ENCODE results near the gene ENDOD1. TPM values are rescaled to one million over a fixed set of nuclear protein-coding genes. Genes with fewer than 3 reads are reported as not detected.

ENDOD1 gene
- total and polyA plus RNA-seq, 2 experiments from 2014 or later = 0.76 to 4.0 TPM

DNA sequence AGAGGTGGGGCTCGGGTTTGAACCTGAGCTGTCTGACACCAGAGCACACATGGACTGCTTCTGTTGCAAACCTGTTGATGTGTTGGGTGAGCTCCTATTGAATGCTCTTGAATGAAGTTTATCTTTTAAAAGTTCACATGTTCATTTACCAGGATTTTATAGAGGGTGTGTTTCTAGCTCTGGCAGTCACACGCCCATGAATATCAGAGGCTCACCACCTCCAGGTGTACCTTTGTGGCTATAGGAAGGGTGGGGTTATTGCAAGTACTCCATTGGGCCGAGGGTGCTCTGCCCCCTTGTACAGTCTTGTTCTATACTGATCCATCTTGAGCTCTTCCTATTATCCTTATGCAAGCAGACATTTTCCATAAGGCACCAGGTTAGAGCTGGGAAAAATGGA is 9.2 kb downstream of the ENDOD1 start (continued):
- TF ChIP-seq, protein P1, sequence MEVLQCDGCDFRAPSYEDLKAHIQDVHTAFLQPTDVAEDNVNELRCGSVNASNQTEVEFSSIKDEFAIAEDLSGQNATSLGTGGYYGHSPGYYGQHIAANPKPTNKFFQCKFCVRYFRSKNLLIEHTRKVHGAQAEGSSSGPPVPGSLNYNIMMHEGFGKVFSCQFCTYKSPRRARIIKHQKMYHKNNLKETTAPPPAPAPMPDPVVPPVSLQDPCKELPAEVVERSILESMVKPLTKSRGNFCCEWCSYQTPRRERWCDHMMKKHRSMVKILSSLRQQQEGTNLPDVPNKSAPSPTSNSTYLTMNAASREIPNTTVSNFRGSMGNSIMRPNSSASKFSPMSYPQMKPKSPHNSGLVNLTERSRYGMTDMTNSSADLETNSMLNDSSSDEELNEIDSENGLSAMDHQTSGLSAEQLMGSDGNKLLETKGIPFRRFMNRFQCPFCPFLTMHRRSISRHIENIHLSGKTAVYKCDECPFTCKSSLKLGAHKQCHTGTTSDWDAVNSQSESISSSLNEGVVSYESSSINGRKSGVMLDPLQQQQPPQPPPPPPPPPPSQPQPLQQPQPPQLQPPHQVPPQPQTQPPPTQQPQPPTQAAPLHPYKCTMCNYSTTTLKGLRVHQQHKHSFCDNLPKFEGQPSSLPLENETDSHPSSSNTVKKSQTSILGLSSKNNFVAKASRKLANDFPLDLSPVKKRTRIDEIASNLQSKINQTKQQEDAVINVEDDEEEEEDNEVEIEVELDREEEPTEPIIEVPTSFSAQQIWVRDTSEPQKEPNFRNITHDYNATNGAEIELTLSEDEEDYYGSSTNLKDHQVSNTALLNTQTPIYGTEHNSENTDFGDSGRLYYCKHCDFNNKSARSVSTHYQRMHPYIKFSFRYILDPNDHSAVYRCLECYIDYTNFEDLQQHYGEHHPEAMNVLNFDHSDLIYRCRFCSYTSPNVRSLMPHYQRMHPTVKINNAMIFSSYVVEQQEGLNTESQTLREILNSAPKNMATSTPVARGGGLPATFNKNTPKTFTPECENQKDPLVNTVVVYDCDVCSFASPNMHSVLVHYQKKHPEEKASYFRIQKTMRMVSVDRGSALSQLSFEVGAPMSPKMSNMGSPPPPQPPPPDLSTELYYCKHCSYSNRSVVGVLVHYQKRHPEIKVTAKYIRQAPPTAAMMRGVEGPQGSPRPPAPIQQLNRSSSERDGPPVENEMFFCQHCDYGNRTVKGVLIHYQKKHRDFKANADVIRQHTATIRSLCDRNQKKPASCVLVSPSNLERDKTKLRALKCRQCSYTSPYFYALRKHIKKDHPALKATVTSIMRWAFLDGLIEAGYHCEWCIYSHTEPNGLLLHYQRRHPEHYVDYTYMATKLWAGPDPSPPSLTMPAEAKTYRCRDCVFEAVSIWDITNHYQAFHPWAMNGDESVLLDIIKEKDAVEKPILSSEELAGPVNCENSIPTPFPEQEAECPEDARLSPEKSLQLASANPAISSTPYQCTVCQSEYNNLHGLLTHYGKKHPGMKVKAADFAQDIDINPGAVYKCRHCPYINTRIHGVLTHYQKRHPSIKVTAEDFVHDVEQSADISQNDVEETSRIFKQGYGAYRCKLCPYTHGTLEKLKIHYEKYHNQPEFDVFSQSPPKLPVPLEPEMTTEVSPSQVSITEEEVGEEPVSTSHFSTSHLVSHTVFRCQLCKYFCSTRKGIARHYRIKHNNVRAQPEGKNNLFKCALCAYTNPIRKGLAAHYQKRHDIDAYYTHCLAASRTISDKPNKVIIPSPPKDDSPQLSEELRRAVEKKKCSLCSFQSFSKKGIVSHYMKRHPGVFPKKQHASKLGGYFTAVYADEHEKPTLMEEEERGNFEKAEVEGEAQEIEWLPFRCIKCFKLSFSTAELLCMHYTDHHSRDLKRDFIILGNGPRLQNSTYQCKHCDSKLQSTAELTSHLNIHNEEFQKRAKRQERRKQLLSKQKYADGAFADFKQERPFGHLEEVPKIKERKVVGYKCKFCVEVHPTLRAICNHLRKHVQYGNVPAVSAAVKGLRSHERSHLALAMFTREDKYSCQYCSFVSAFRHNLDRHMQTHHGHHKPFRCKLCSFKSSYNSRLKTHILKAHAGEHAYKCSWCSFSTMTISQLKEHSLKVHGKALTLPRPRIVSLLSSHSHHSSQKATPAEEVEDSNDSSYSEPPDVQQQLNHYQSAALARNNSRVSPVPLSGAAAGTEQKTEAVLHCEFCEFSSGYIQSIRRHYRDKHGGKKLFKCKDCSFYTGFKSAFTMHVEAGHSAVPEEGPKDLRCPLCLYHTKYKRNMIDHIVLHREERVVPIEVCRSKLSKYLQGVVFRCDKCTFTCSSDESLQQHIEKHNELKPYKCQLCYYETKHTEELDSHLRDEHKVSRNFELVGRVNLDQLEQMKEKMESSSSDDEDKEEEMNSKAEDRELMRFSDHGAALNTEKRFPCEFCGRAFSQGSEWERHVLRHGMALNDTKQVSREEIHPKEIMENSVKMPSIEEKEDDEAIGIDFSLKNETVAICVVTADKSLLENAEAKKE (CRISPR knock-in tag; IDR thresholded peaks at IDR 0.05) = no peak
- no peak for TF ChIP-seq EZH2 (IDR thresholded peaks at IDR 0.05; ENCODE audit: low read depth, unreplicated experiment)
- no peak for TF ChIP-seq STAT1 (IDR thresholded peaks at IDR 0.05; ENCODE audit: unreplicated experiment)
- no peak for TF ChIP-seq EZH2phosphoT487 (IDR thresholded peaks at IDR 0.05; ENCODE audit: unreplicated experiment)
- TF ChIP-seq ZNF331 (CRISPR knock-in tag; IDR thresholded peaks at IDR 0.05; ENCODE audit: low read depth) = no peak
- no peak for TF ChIP-seq JUNB (IDR thresholded peaks at IDR 0.05; ENCODE audit: unreplicated experiment)
- no peak for TF ChIP-seq NANOG (IDR thresholded peaks at IDR 0.05; ENCODE audit: borderline replicate concordance)

DNA sequence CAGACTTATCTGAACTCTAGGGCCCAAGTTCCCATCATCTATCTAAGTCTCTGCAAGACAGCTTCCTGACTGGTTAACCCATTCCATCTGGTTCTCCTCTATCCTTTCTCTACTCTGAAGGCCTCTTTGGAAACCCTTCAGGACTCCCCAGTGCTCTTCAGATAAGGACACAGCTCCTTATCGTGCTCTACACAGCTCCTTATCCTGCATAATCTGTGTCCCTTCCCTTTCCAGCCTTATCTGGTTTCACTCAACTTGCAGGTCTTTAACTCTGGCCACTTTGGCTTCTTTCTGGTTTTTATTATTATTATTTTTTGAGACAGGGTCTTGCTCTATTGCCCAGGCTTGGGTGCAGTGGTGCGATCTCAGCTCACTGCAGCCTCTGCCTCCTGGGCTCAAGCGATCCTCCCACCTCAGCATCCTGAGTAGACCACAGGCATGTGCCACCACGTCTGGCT is 10.6 kb downstream of the ENDOD1 start:
- Mint-ChIP-seq H3K27ac (no peak overlapping the region), H3K4me3 (no peak overlapping the region), H3K36me3 (ENCODE audit: low read depth) (no peaks in the 10 kb centered on the region), H3K27me3 (ENCODE audit: insufficient read depth, low read depth, poor library complexity) (peaks cover 7% of the 10 kb centered on the region), H3K9me3 (no peaks in the 10 kb centered on the region), H3K4me1 (no peaks in the 10 kb centered on the region; the same call in 2 of the 3 replicates)
- Histone ChIP-seq H3K27ac (ENCODE audit: low read depth) (no peak overlapping the region), H3K79me2 (replicated peaks; ENCODE audit: insufficient read depth) (no peaks in the 10 kb centered on the region), H3K9me2 (ENCODE audit: insufficient read depth) (no peaks in the 10 kb centered on the region), H3K4me2 (no peak overlapping the region), H3K36me3 (ENCODE audit: insufficient read depth) (no peaks in the 10 kb centered on the region), H3F3A (replicated peaks; ENCODE audit: low read depth) (no peaks in the 10 kb centered on the region), H3K27me3 (ENCODE audit: insufficient read depth) (no peaks in the 10 kb centered on the region), H3K4me1 (ENCODE audit: insufficient read depth) (no peaks in the 10 kb centered on the region), H4K20me1 (replicated peaks; ENCODE audit: insufficient read depth) (no peaks in the 10 kb centered on the region), H3K4me3 (no peak overlapping the region), H2AFZ (no peak overlapping the region)
- ATAC-seq = no peak
- no peak for DNase-seq (ENCODE audit: low spot score)
- TF ChIP-seq CREB1 (CRISPR knock-in tag; IDR thresholded peaks at IDR 0.05; ENCODE audit: low read depth) (no peak), EZH2 (IDR thresholded peaks at IDR 0.05; ENCODE audit: low read depth, unreplicated experiment) (no peak), ZNF331 (CRISPR knock-in tag; IDR thresholded peaks at IDR 0.05; ENCODE audit: low read depth) (no peak), NANOG (IDR thresholded peaks at IDR 0.05; ENCODE audit: borderline replicate concordance) (no peak), ZNF114 (CRISPR knock-in tag; IDR thresholded peaks at IDR 0.05) (no peak), POLR2AphosphoS5 (IDR thresholded peaks at IDR 0.05; ENCODE audit: low read depth) (no peak), STAT1 (IDR thresholded peaks at IDR 0.05; ENCODE audit: unreplicated experiment) (no peak), JUNB (IDR thresholded peaks at IDR 0.05; ENCODE audit: unreplicated experiment) (no peak)
- TF ChIP-seq, protein P2, sequence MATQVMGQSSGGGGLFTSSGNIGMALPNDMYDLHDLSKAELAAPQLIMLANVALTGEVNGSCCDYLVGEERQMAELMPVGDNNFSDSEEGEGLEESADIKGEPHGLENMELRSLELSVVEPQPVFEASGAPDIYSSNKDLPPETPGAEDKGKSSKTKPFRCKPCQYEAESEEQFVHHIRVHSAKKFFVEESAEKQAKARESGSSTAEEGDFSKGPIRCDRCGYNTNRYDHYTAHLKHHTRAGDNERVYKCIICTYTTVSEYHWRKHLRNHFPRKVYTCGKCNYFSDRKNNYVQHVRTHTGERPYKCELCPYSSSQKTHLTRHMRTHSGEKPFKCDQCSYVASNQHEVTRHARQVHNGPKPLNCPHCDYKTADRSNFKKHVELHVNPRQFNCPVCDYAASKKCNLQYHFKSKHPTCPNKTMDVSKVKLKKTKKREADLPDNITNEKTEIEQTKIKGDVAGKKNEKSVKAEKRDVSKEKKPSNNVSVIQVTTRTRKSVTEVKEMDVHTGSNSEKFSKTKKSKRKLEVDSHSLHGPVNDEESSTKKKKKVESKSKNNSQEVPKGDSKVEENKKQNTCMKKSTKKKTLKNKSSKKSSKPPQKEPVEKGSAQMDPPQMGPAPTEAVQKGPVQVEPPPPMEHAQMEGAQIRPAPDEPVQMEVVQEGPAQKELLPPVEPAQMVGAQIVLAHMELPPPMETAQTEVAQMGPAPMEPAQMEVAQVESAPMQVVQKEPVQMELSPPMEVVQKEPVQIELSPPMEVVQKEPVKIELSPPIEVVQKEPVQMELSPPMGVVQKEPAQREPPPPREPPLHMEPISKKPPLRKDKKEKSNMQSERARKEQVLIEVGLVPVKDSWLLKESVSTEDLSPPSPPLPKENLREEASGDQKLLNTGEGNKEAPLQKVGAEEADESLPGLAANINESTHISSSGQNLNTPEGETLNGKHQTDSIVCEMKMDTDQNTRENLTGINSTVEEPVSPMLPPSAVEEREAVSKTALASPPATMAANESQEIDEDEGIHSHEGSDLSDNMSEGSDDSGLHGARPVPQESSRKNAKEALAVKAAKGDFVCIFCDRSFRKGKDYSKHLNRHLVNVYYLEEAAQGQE (IDR thresholded peaks at IDR 0.05; ENCODE audit: unreplicated experiment) = no peak
- TF ChIP-seq, protein P3, sequence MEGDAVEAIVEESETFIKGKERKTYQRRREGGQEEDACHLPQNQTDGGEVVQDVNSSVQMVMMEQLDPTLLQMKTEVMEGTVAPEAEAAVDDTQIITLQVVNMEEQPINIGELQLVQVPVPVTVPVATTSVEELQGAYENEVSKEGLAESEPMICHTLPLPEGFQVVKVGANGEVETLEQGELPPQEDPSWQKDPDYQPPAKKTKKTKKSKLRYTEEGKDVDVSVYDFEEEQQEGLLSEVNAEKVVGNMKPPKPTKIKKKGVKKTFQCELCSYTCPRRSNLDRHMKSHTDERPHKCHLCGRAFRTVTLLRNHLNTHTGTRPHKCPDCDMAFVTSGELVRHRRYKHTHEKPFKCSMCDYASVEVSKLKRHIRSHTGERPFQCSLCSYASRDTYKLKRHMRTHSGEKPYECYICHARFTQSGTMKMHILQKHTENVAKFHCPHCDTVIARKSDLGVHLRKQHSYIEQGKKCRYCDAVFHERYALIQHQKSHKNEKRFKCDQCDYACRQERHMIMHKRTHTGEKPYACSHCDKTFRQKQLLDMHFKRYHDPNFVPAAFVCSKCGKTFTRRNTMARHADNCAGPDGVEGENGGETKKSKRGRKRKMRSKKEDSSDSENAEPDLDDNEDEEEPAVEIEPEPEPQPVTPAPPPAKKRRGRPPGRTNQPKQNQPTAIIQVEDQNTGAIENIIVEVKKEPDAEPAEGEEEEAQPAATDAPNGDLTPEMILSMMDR (conservative IDR thresholded peaks at IDR 0.05; ENCODE audit: low read depth in 2 of 2) = no peak
- TF ChIP-seq, protein P4, sequence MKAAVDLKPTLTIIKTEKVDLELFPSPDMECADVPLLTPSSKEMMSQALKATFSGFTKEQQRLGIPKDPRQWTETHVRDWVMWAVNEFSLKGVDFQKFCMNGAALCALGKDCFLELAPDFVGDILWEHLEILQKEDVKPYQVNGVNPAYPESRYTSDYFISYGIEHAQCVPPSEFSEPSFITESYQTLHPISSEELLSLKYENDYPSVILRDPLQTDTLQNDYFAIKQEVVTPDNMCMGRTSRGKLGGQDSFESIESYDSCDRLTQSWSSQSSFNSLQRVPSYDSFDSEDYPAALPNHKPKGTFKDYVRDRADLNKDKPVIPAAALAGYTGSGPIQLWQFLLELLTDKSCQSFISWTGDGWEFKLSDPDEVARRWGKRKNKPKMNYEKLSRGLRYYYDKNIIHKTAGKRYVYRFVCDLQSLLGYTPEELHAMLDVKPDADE (IDR thresholded peaks at IDR 0.05) = no peak
